Amygdala (tissue), 56 donors: ENCODE data around the gene CSTF3.
"Not testable (repeated sequence)": the region's sequence is repeated elsewhere in the genome, so short reads cannot be mapped to it uniquely, and the experiment has no call there.

Experiments
- DNase-seq, 56 donors: peaks; one replicate each; lab custom pipeline; 2025; lab: John Stamatoyannopoulos, UW

CSTF3 gene

GRCh38 chr11:33094157-33094556 lies 67.1 kb downstream of the CSTF3 start:
- no peak for DNase-seq

GRCh38 chr11:33089776-33090175 lies 71.5 kb downstream of the CSTF3 start:
- DNase-seq, result no peak

GRCh38 chr11:33086017-33086416 lies 75.3 kb downstream of the CSTF3 start:
- DNase-seq, result no peak

- DNase-seq, result no peak
Observed at GRCh38 chr11:33083918-33084317, 77.4 kb downstream of the CSTF3 start.

GRCh38 chr11:33072465-33072864 lies 88.8 kb downstream of the CSTF3 start:
- DNase-seq, result no peak

GRCh38 chr11:33068611-33069340 lies 92.5 kb downstream of the CSTF3 start:
- no peak for DNase-seq

GRCh38 chr11:33067294-33067693 lies 94.0 kb downstream of the CSTF3 start:
- no peak for DNase-seq

GRCh38 chr11:33065445-33066178 lies 95.7 kb downstream of the CSTF3 start:
- DNase-seq, result peak in 41 of 56 donors; percentile 6 to 73 (median 31)

- no peak for DNase-seq
Observed at GRCh38 chr11:33064866-33065265, 96.4 kb downstream of the CSTF3 start.

- peak in 1 of 56 donors; percentile 2 for DNase-seq
Observed at GRCh38 chr11:33064033-33064825, 97.1 kb downstream of the CSTF3 start.

GRCh38 chr11:33063326-33063881 lies 97.9 kb downstream of the CSTF3 start:
- DNase-seq, result no peak

- no peak for DNase-seq
Observed at GRCh38 chr11:33062137-33062536, 99.1 kb downstream of the CSTF3 start.

GRCh38 chr11:33060271-33060670 lies 101.0 kb downstream of the CSTF3 start:
- DNase-seq, result no peak

GRCh38 chr11:33059331-33060007 lies 101.8 kb downstream of the CSTF3 start:
- DNase-seq, result no peak

- DNase-seq, result no peak
Observed at GRCh38 chr11:33057284-33057683, 104.0 kb downstream of the CSTF3 start.

- DNase-seq, result no peak
Observed at GRCh38 chr11:33055375-33055774, 105.9 kb downstream of the CSTF3 start.

- DNase-seq, result no peak
Observed at GRCh38 chr11:33052231-33052630, 109.0 kb downstream of the CSTF3 start.

GRCh38 chr11:33049565-33050408 lies 111.5 kb downstream of the CSTF3 start:
- not testable (repeated sequence) for DNase-seq

GRCh38 chr11:33048701-33049100 lies 112.6 kb downstream of the CSTF3 start:
- DNase-seq, result not testable (repeated sequence)
